ENCODE results near the gene AQP2. TPM values are rescaled to one million over a fixed set of nuclear protein-coding genes. Genes with fewer than 3 reads are reported as not detected.

AQP2 gene
- polyA plus RNA-seq, 1 of the 3 experiments (the other 2 are of a cell fraction) = not detected

- no peak for TF ChIP-seq USF2 (IDR thresholded peaks at IDR 0.05; ENCODE audit: borderline replicate concordance, low read depth, low read length)
- peak; percentile 82 for TF ChIP-seq GATA2 (CRISPR knock-in tag; IDR thresholded peaks at IDR 0.05)
- TF ChIP-seq YY1 (IDR thresholded peaks at IDR 0.05; ENCODE audit: low read depth) = no peak
- peak; percentile 58 for TF ChIP-seq NFIC (IDR thresholded peaks at IDR 0.05; ENCODE audit: borderline replicate concordance)
- peak; percentile 77; the same call in 1 of the 2 replicates for TF ChIP-seq SIN3A (IDR thresholded peaks at IDR 0.05; ENCODE audit: borderline replicate concordance, low read depth, low read length)
- no peak for TF ChIP-seq ZBTB33 (IDR thresholded peaks at IDR 0.05; ENCODE audit: borderline replicate concordance, low read depth)
- TF ChIP-seq JUND (IDR thresholded peaks at IDR 0.05) = peak; percentile 61; the same call in 1 of the 2 replicates
- no peak for TF ChIP-seq RXRA (IDR thresholded peaks at IDR 0.05; ENCODE audit: borderline replicate concordance, low read depth)
- TF ChIP-seq CHD2 (IDR thresholded peaks at IDR 0.05; ENCODE audit: low read length, partially characterized antibody) = peak; percentile 73
- TF ChIP-seq EP300 (IDR thresholded peaks at IDR 0.05; ENCODE audit: borderline replicate concordance in 1 of 2, low read depth in 1 of 2, low read length in 1 of 2) = peak in 1 of 2 experiments; percentile 87; a peak in 2 of 4 replicates
- no peak for TF ChIP-seq ELF1 (IDR thresholded peaks at IDR 0.05)
- TF ChIP-seq USF1 (IDR thresholded peaks at IDR 0.05; ENCODE audit: borderline replicate concordance, low read depth) = no peak
- TF ChIP-seq TAF1 (IDR thresholded peaks at IDR 0.05; ENCODE audit: borderline replicate concordance, low read depth, low read length) = no peak; the same call in 1 of the 2 replicates
- no peak for TF ChIP-seq IRF3 (IDR thresholded peaks at IDR 0.05; ENCODE audit: low read depth, low read length)
Measured at GRCh38 chr12:49983892-49984291, 33.4 kb downstream of the AQP2 start (continued).

All from SK-N-SH (cell line).